ENCODE results near the gene CCIN.

CCIN gene

GRCh38 chr9:36169166-36169565 is at the start of gene CCIN:
CCIN (plus strand) TSS chr9:36169388; CDS start chr9:36169503, 115 bp downstream.
- no peak for DNase-seq (ENCODE audit: low read depth)
- no peak within 1 kb of the TSS for H3K4me3 ChIP-seq (ENCODE audit: low read depth, low read length)
- TF ChIP-seq, protein P1, sequence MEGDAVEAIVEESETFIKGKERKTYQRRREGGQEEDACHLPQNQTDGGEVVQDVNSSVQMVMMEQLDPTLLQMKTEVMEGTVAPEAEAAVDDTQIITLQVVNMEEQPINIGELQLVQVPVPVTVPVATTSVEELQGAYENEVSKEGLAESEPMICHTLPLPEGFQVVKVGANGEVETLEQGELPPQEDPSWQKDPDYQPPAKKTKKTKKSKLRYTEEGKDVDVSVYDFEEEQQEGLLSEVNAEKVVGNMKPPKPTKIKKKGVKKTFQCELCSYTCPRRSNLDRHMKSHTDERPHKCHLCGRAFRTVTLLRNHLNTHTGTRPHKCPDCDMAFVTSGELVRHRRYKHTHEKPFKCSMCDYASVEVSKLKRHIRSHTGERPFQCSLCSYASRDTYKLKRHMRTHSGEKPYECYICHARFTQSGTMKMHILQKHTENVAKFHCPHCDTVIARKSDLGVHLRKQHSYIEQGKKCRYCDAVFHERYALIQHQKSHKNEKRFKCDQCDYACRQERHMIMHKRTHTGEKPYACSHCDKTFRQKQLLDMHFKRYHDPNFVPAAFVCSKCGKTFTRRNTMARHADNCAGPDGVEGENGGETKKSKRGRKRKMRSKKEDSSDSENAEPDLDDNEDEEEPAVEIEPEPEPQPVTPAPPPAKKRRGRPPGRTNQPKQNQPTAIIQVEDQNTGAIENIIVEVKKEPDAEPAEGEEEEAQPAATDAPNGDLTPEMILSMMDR (conservative IDR thresholded peaks at IDR 0.05; ENCODE audit: low read depth, low read length): no peak

- H3K4me3 ChIP-seq (ENCODE audit: low read depth, low read length): no peak overlapping the region
- DNase-seq (ENCODE audit: low read depth): no peak
- TF ChIP-seq, protein P1 (conservative IDR thresholded peaks at IDR 0.05; ENCODE audit: low read depth, low read length): no peak
Observed at GRCh38 chr9:36119476-36119875, 49.7 kb upstream of the CCIN start.

DNA sequence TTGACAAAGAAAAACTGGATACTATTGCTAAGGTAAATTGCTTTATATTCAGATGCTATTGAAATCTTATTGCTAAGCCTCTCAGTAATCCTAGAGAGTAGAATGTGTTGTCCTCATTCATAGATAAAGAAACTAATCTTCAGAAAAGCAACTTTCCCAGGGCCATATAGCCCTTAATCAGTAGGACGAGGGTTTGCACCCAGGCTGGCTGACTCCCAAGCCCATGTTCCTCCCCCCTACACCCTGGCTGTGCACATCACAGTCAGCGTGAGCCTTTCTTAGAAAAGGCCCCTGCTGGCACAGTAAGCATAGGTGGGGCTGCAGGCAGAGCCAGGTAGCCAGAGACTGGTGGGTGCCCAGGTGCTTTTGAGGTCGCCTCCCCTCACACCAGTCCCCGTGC is 48.5 kb upstream of the CCIN start:
- TF ChIP-seq, protein P1 (conservative IDR thresholded peaks at IDR 0.05; ENCODE audit: low read depth, low read length): no peak
- H3K4me3 ChIP-seq (ENCODE audit: low read depth, low read length): no peak overlapping the region
- DNase-seq (ENCODE audit: low read depth): no peak

GRCh38 chr9:36121971-36122370 is 47.2 kb upstream of the CCIN start:
- TF ChIP-seq, protein P1 (conservative IDR thresholded peaks at IDR 0.05; ENCODE audit: low read depth, low read length): no peak
- no peak overlapping the region for H3K4me3 ChIP-seq (ENCODE audit: low read depth, low read length)
- no peak for DNase-seq (ENCODE audit: low read depth)

DNA sequence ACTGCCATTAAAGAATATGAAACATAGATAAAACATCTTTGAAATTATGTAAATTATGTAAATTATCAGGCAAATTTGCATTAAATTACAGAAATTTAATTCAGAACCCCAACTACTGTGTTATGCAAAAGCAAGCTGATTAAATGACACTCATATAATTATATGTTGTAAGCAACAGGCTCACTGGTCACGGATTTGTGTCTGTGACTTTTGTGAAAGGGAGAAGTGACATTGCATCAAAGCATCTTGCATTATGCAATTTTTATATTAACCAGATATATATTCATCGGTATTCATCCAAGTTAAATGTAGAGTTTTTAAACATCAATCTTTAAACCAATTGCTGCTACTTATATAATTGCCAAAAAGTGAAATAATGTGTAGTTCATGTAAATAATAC is 45.7 kb upstream of the CCIN start:
- TF ChIP-seq, protein P1 (conservative IDR thresholded peaks at IDR 0.05; ENCODE audit: low read depth, low read length): no peak

DNA sequence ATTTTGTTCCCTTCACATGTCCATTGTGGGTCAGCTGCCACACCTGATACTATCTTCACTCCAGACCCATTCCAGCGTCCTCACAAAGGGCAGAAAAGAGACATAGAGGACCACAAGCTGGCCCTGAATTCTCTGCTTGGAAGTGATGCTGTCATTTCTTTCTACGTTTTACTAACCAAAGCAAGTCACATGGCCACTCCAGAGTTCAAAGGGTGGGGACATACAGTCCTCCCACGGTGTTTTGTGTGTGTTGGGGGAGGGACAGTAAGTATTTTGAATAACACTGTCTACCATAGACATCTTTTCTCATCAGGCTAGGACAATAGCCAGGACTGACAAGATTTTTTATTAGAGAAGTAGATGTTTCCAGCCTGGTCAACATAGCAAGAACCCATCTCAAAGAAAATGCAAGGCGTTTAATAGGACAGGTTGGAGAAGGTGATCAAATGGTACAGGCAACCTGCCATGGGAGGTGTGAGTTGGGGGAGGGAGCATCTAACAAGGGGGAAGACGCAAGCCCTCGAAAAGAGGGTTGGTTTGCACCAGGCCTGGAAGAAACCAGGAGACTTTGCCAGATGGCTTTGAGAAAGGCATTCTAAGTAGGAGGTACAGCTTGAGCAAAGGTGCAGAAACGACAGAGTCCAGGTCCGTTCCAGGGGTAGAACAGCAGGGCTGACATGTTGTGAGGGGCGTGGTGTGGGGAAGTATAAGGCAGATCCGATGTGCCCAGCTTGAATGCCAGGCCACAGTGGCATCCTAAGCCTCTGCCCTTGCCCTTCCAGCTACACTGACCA is 43.9 kb upstream of the CCIN start:
- no peak overlapping the region for H3K4me3 ChIP-seq (ENCODE audit: low read depth, low read length)
- TF ChIP-seq, protein P1 (conservative IDR thresholded peaks at IDR 0.05; ENCODE audit: low read depth, low read length): no peak
- DNase-seq (ENCODE audit: low read depth): no peak

More for the DNA sequence above, 45.7 kb upstream of the CCIN start:
- no peak overlapping the region for H3K4me3 ChIP-seq (ENCODE audit: low read depth, low read length)
- no peak for DNase-seq (ENCODE audit: low read depth)

All from choroid plexus epithelial cell (primary cell).